OCI-LY3 (cell line): ENCODE measurements around the gene TMEM120A.

ENCODE experiments used
- CTCF ChIP-seq: fragments of 200-600, 300-600 bp; sonication (generic); IDR thresholded peaks from 2 replicates; pipeline ENCODE4 v1.5.1; 2014; ENCODE audit warnings: antibody characterized with exemption, low read length, low read depth
- EZH2phosphoT487 ChIP-seq: fragments of 200-600 bp; shearing (Covaris generic); IDR thresholded peaks from 2 replicates; pipeline ENCODE4 v1.6.1; 2018; ENCODE audit warnings: antibody characterized with exemption, mixed run types, low read depth

- no peak for TF ChIP-seq CTCF
- no peak for TF ChIP-seq EZH2phosphoT487
Measured at GRCh38 chr7:75960372-75960771, 34.0 kb downstream of the TMEM120A start.
